ENCODE results near the gene SPRED2.

SPRED2 gene

GRCh38 chr2:65263986-65264385 lies 168.4 kb downstream of the SPRED2 start:
- peaks cover 22% of the 10 kb centered on the region; the same call in 1 of the 2 replicates for H4K20me1 ChIP-seq (ENCODE audit: insufficient read depth, low read length)
- peaks cover 74% of the 10 kb centered on the region for H3K36me3 ChIP-seq (ENCODE audit: insufficient read depth, low read length)
- H3K27ac ChIP-seq (ENCODE audit: low read length) = no peak overlapping the region
- no peaks in the 10 kb centered on the region for H3K4me1 ChIP-seq (ENCODE audit: insufficient read depth, low read length)
- ATAC-seq (ENCODE audit: insufficient read depth, low read depth) (no peak), DNase-seq (no peak)
- no peak overlapping the region for H3K9ac ChIP-seq (ENCODE audit: low read depth, low read length)
- no peaks in the 10 kb centered on the region for H3K9me3 ChIP-seq (ENCODE audit: insufficient read depth, low read length, severe bottlenecking)
- H3K4me2 ChIP-seq (ENCODE audit: insufficient read depth, low read length) = no peak overlapping the region
- no peak overlapping the region for H3K4me3 ChIP-seq (ENCODE audit: low read depth in 1 of 2, low read length in 2 of 2)
- peaks cover 32% of the 10 kb centered on the region for H3K79me2 ChIP-seq (ENCODE audit: insufficient read depth, low read length)
- TF ChIP-seq EZH2 (IDR thresholded peaks at IDR 0.05; ENCODE audit: borderline replicate concordance, low read depth, low read length, severe bottlenecking) = no peak
- TF ChIP-seq CTCF (IDR thresholded peaks at IDR 0.05; ENCODE audit: borderline replicate concordance, extremely low read depth, low read length, poor library complexity, severe bottlenecking) = no peak
- H2AFZ ChIP-seq (ENCODE audit: low read depth, low read length) = no peak overlapping the region
- no peaks in the 10 kb centered on the region for H3K27me3 ChIP-seq (ENCODE audit: insufficient read depth, low read length, poor library complexity)

DNA sequence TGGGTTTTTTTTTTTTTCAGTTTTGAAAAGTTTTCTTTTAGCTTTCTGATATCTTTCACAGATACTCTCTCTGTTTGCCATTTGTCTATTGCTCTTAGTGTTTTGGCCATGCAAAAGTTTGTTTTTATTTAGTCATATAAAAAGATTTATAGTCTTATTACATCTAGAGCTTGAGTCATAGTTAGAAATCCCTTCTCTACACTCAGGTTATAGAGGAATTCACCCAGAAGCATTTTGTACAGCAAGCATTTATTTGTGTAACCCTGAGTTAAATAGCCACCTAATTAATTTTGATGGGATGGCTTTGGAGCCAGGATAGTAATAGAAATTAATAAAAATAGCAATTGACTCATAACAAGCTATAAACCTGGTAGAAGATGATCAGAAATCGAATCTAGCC lies 169.1 kb downstream of the SPRED2 start:
- no peak for ATAC-seq (ENCODE audit: insufficient read depth, low read depth)
- H3K4me2 ChIP-seq (ENCODE audit: insufficient read depth, low read length) = no peak overlapping the region
- H3K9me3 ChIP-seq (ENCODE audit: insufficient read depth, low read length, severe bottlenecking) = no peaks in the 10 kb centered on the region
- H3K9ac ChIP-seq (ENCODE audit: low read depth, low read length) = no peak overlapping the region
- no peak for DNase-seq
- peaks cover 74% of the 10 kb centered on the region for H3K36me3 ChIP-seq (ENCODE audit: insufficient read depth, low read length)
- H4K20me1 ChIP-seq (ENCODE audit: insufficient read depth, low read length) = peaks cover 29% of the 10 kb centered on the region; the same call in 1 of the 2 replicates
- no peaks in the 10 kb centered on the region for H3K4me1 ChIP-seq (ENCODE audit: insufficient read depth, low read length)
- no peaks in the 10 kb centered on the region for H3K27me3 ChIP-seq (ENCODE audit: insufficient read depth, low read length, poor library complexity)
- H3K4me3 ChIP-seq (ENCODE audit: low read depth in 1 of 2, low read length in 2 of 2) = no peak overlapping the region
- peaks cover 39% of the 10 kb centered on the region for H3K79me2 ChIP-seq (ENCODE audit: insufficient read depth, low read length)
- no peak overlapping the region for H3K27ac ChIP-seq (ENCODE audit: low read length)
- TF ChIP-seq CTCF (IDR thresholded peaks at IDR 0.05; ENCODE audit: borderline replicate concordance, extremely low read depth, low read length, poor library complexity, severe bottlenecking) (no peak), EZH2 (IDR thresholded peaks at IDR 0.05; ENCODE audit: borderline replicate concordance, low read depth, low read length, severe bottlenecking) (no peak)
- no peak overlapping the region for H2AFZ ChIP-seq (ENCODE audit: low read depth, low read length)

GRCh38 chr2:65261676-65262075 lies 170.7 kb downstream of the SPRED2 start:
- TF ChIP-seq EZH2 (IDR thresholded peaks at IDR 0.05; ENCODE audit: borderline replicate concordance, low read depth, low read length, severe bottlenecking) (no peak), CTCF (IDR thresholded peaks at IDR 0.05; ENCODE audit: borderline replicate concordance, extremely low read depth, low read length, poor library complexity, severe bottlenecking) (no peak)
- no peak overlapping the region for H3K4me3 ChIP-seq (ENCODE audit: low read depth in 1 of 2, low read length in 2 of 2)

More at GRCh38 chr2:65261676-65262075, 170.7 kb downstream of the SPRED2 start:
- DNase-seq (no peak), ATAC-seq (ENCODE audit: insufficient read depth, low read depth) (no peak)
- peaks cover 32% of the 10 kb centered on the region; the same call in 1 of the 2 replicates for H4K20me1 ChIP-seq (ENCODE audit: insufficient read depth, low read length)
- no peak overlapping the region for H3K27ac ChIP-seq (ENCODE audit: low read length)
- no peak overlapping the region for H3K9ac ChIP-seq (ENCODE audit: low read depth, low read length)
- peaks cover 69% of the 10 kb centered on the region for H3K36me3 ChIP-seq (ENCODE audit: insufficient read depth, low read length)
- H3K27me3 ChIP-seq (ENCODE audit: insufficient read depth, low read length, poor library complexity) = no peaks in the 10 kb centered on the region
- no peaks in the 10 kb centered on the region for H3K9me3 ChIP-seq (ENCODE audit: insufficient read depth, low read length, severe bottlenecking)
- H3K4me1 ChIP-seq (ENCODE audit: insufficient read depth, low read length) = no peaks in the 10 kb centered on the region
- peaks cover 42% of the 10 kb centered on the region for H3K79me2 ChIP-seq (ENCODE audit: insufficient read depth, low read length)
- no peak overlapping the region for H3K4me2 ChIP-seq (ENCODE audit: insufficient read depth, low read length)
- H2AFZ ChIP-seq (ENCODE audit: low read depth, low read length) = no peak overlapping the region

Data from DND-41 (cell line).